A673 (cell line): ENCODE results near the gene SUN3.

Source experiments
- EZH2 ChIP-seq: fragments of 200-600 bp; sonication (generic); IDR thresholded peaks from 2 replicates; pipeline ENCODE4 v1.6.1; 2017; ENCODE audit warnings: borderline replicate concordance, low read depth, mild to moderate bottlenecking, mixed read lengths, antibody characterized with exemption, low read length; ENCODE audit not compliant: poor library complexity, severe bottlenecking
- TF ChIP-seq, protein P1 (sequence below): fragments of 300-800, 200-600 bp; sonication (generic); conservative IDR thresholded peaks from 2 replicates; pipeline ENCODE4 v1.5.1; 2017; ENCODE audit warnings: low read depth, mild to moderate bottlenecking, antibody characterized with exemption, low read length, moderate library complexity, mixed read lengths

DNA sequence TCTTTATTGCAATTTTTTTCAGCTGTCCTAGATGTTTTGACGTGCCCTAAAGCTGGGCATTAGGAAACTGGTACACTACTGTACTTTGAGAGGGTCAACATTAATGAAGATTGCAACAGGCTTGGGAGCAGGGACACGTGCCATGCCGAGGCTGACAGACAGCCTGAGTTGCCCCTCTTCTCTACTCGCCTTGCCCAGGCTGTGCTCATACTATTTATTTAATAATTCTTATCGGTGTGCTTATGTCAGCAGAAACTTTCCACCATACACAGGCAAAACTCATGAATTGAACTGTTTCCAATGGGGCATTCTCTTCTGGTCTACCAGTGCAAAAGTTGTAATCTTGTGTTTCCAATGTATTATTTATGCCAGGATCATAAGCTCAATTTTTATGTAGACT is 30.8 kb upstream of the SUN3 start:
- TF ChIP-seq, protein P1, sequence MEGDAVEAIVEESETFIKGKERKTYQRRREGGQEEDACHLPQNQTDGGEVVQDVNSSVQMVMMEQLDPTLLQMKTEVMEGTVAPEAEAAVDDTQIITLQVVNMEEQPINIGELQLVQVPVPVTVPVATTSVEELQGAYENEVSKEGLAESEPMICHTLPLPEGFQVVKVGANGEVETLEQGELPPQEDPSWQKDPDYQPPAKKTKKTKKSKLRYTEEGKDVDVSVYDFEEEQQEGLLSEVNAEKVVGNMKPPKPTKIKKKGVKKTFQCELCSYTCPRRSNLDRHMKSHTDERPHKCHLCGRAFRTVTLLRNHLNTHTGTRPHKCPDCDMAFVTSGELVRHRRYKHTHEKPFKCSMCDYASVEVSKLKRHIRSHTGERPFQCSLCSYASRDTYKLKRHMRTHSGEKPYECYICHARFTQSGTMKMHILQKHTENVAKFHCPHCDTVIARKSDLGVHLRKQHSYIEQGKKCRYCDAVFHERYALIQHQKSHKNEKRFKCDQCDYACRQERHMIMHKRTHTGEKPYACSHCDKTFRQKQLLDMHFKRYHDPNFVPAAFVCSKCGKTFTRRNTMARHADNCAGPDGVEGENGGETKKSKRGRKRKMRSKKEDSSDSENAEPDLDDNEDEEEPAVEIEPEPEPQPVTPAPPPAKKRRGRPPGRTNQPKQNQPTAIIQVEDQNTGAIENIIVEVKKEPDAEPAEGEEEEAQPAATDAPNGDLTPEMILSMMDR, result no peak
- TF ChIP-seq EZH2, result no peak
